Cardiac fibroblast (primary cell): ENCODE measurements around the gene ATP6V1E1.

ENCODE experiments used
- DNase-seq, 2 donors: peaks; one replicate each; pipeline versions ENCODE4 v3.0.0 to v3.0.0-alpha.2; 2010; ENCODE audit warnings: low read depth in 2 of 2
- H3K4me3 ChIP-seq, 2 donors: replicated peaks in 1 of 2; 1 replicate in 1 of 2; 2 replicates in 1 of 2; pipeline ENCODE4 v1.5.1; 2011; ENCODE audit warnings: low read depth in 2 of 2, low read length in 2 of 2, mild to moderate bottlenecking in 2 of 2, moderate library complexity in 1 of 2
- CTCF ChIP-seq: IDR thresholded peaks from one replicate; pipeline ENCODE4 v1.5.1; 2011; ENCODE audit warnings: low read depth, mild to moderate bottlenecking, low read length, inconsistent platforms

ATP6V1E1 gene

GRCh38 chr22:17563936-17564391 lies 64.6 kb downstream of the ATP6V1E1 start:
- DNase-seq = peak; percentile 64 to 80
- no peak overlapping the region for H3K4me3 ChIP-seq
- TF ChIP-seq CTCF = no peak

DNA sequence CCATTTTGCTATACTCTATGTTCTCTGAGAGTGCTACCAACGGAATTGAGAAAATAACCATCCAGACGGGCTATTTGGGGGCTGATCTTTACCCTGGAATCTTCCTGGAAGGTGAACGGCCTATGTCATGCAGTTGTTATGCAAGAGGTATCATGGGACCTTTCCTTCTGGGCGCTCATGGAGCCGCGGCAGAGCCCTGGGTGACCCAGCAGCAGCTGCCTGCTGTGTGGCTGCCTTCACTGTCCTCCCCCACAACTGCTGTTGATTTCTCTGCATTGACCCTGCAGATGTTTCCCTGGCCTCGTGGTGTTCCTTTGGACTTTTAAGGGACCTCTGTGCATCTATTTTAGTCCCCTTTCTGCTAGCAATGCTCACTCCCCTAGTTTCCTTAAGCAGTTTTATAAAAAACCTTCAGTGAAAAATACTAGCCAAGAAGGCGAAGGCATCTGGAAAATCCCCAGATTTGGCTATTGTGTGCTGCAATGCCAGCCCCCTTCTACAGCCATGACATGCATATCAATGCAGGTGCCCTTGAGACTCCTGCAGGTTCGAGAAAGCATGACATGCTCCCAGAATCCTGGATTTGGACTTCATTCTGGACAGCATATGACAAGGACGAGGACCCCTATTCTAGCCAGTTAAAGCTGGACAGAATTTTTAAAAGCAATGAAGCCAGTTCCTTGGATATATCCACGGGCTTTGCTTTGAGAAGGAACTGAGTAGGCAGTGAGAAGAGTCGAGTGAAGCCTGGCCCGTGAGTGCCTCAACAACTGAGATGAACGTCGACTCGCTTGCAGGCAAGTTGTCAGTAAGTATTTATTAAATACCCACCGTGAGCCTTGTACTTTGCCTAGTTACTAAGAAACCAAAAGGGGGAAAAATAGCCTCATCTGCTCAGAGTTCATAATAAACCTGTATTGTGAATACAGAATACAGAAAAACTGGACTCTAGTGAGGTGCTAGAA lies 65.4 kb downstream of the ATP6V1E1 start, which contains the start of gene SLC25A18:
Gene SLC25A18 (plus strand): TSS at position 593 of the 965 bp plus-strand sequence. CDS start 16,447 bp downstream, outside the sequence.
- no peak within 1 kb of the TSS for H3K4me3 ChIP-seq
- peak; percentile 69 to 76 for DNase-seq
- TF ChIP-seq CTCF = peak; percentile 36

GRCh38 chr22:17559188-17559587 lies 69.4 kb downstream of the ATP6V1E1 start:
- DNase-seq = no peak
- no peak for TF ChIP-seq CTCF
- H3K4me3 ChIP-seq = no peak overlapping the region

DNA sequence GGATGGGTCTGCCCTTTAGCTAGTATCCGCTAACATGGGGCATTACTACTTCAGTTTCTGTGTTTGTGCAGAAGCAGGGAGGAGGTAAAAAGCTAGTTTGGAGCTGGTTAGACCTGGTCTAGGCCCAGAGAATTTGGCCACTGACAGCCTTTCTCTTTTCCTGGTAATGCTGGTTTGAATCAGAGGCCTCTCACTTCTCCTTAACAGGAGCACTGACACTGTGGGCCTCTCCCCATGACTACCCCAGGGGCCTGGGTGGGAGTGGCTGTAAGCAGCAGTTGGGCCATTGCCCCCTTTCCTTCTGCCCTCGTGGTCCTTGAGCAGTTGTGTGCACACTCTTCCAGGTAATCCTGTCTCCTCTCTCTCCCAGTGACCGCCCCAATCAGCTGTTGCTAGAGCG lies 73.7 kb downstream of the ATP6V1E1 start:
- no peak for DNase-seq
- H3K4me3 ChIP-seq = no peak overlapping the region
- no peak for TF ChIP-seq CTCF

DNA sequence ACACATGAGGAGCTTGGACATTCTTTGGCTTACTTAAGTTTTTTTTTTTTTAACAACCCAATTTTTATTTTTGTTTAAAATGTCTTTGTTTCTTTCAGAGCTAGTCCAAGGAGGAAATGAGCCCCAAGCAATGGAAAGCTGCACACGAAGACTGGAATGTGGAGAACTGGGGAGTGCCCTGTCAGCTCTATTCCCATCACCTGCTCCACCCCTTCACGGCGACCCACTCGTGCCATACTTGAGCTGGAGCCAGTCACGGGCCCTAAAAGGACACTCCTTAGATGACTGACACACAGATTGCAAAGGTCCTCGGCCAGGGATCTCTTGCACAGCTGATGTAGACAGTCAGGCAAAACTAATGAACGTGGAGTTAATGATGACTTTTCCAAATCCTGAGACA lies 75.8 kb downstream of the ATP6V1E1 start:
- DNase-seq = peak in 1 of 2 donors; percentile 2
- no peak for TF ChIP-seq CTCF
- no peak overlapping the region for H3K4me3 ChIP-seq

- TF ChIP-seq CTCF = no peak
- DNase-seq = no peak
- H3K4me3 ChIP-seq = no peak overlapping the region
These were observed 78.9 kb downstream of the ATP6V1E1 start for GRCh38 chr22:17549655-17550054.
